Type B pancreatic cell (in vitro differentiated cells): ENCODE data around the gene SCARB2. TPM values are rescaled to one million over a fixed set of nuclear protein-coding genes. Genes with fewer than 3 reads are reported as not detected.

ENCODE experiments used
- DNase-seq: peaks from one replicate; pipeline ENCODE4 v3.0.0; 2021; ENCODE audit warnings: mixed read lengths; ENCODE audit not compliant: unreplicated experiment; ENCODE audit errors: extremely low spot score
- H3K27ac Mint-ChIP-seq: 2 replicates; pipeline ENCODE4 v1.8.0; 2021; ENCODE audit warnings: mild to moderate bottlenecking, mixed read lengths
- H3K27me3 Mint-ChIP-seq: 2 replicates; pipeline ENCODE4 v1.8.0; 2021; ENCODE audit warnings: mixed read lengths
- H3K36me3 Mint-ChIP-seq: 2 replicates; pipeline ENCODE4 v1.8.0; 2021; ENCODE audit warnings: mixed read lengths
- H3K4me1 Mint-ChIP-seq: one replicate; pipeline ENCODE4 v1.8.0; 2021; ENCODE audit warnings: mixed read lengths; ENCODE audit not compliant: unreplicated experiment
- H3K4me3 Mint-ChIP-seq: 2 replicates; pipeline ENCODE4 v1.8.0; 2021; ENCODE audit warnings: mild to moderate bottlenecking, mixed read lengths
- H3K9me3 Mint-ChIP-seq: 2 replicates; pipeline ENCODE4 v1.8.0; 2021; ENCODE audit warnings: mixed read lengths
- total RNA-seq: library from RNA; stranded (reverse); gene quantifications from 2 replicates; pipeline ENCODE4 v1.2.1, GENCODE V29; 2021; ENCODE audit warnings: low replicate concordance
- TF ChIP-seq, protein P1 (sequence below): fragments of 200-600 bp; sonication (generic); conservative IDR thresholded peaks from 2 replicates; pipeline ENCODE4 v1.5.0; 2021; ENCODE audit warnings: antibody characterized with exemption, mild to moderate bottlenecking

The SCARB2 gene
- total RNA-seq, 1 donor from 2014 or later, result 102 TPM

DNA sequence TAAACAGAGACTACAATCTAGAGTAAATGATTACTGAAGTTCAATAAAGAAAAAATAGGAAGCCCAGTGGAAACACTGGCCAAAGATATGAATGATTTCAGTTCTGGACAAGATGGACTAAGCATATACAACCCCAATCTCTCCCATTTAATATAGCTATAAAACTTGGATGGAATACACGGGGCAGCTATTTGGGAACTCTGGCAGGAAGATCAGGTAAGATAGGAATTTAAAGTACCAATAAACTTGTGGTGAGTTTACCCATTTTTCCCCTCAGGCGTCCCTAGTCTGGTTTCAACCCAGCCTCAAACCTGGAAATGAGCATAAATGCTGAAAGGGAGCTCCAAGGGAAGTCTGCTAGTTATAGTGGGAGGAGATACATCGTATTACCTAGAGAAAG, 85.9 kb downstream of the SCARB2 start:
- TF ChIP-seq, protein P1, sequence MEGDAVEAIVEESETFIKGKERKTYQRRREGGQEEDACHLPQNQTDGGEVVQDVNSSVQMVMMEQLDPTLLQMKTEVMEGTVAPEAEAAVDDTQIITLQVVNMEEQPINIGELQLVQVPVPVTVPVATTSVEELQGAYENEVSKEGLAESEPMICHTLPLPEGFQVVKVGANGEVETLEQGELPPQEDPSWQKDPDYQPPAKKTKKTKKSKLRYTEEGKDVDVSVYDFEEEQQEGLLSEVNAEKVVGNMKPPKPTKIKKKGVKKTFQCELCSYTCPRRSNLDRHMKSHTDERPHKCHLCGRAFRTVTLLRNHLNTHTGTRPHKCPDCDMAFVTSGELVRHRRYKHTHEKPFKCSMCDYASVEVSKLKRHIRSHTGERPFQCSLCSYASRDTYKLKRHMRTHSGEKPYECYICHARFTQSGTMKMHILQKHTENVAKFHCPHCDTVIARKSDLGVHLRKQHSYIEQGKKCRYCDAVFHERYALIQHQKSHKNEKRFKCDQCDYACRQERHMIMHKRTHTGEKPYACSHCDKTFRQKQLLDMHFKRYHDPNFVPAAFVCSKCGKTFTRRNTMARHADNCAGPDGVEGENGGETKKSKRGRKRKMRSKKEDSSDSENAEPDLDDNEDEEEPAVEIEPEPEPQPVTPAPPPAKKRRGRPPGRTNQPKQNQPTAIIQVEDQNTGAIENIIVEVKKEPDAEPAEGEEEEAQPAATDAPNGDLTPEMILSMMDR, result no peak
- no peak overlapping the region for H3K4me3 Mint-ChIP-seq
- no peaks in the 10 kb centered on the region for H3K9me3 Mint-ChIP-seq
- H3K27ac Mint-ChIP-seq, result no peak overlapping the region
- peaks cover 40% of the 10 kb centered on the region for H3K36me3 Mint-ChIP-seq
- no peak for DNase-seq
- H3K27me3 Mint-ChIP-seq, result no peaks in the 10 kb centered on the region
- no peaks in the 10 kb centered on the region for H3K4me1 Mint-ChIP-seq

DNA sequence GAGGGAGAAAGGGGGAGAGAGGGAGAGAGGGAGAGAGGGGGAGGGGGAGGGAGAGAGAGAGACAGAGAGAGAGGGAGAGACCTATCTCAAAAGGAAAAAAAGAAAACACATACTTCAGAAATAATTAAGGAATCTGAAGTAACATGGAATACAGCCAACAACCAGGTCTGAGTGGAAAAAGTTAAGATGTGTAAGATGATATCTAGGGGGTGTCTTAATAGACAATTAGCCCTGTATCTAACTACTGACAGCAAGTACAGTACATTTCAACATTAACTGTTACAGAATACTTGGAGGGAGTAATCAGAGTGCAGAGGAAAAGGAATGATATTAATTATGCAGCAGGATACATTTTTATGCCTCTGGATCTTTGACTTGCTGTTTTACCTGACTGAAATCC, 87.8 kb downstream of the SCARB2 start:
- H3K4me3 Mint-ChIP-seq, result no peak overlapping the region
- H3K27me3 Mint-ChIP-seq, result no peaks in the 10 kb centered on the region
- H3K9me3 Mint-ChIP-seq, result no peaks in the 10 kb centered on the region
- DNase-seq, result no peak
- TF ChIP-seq, protein P1, result no peak
- no peaks in the 10 kb centered on the region for H3K4me1 Mint-ChIP-seq
- H3K27ac Mint-ChIP-seq, result no peak overlapping the region
- H3K36me3 Mint-ChIP-seq, result peaks cover 51% of the 10 kb centered on the region

DNA sequence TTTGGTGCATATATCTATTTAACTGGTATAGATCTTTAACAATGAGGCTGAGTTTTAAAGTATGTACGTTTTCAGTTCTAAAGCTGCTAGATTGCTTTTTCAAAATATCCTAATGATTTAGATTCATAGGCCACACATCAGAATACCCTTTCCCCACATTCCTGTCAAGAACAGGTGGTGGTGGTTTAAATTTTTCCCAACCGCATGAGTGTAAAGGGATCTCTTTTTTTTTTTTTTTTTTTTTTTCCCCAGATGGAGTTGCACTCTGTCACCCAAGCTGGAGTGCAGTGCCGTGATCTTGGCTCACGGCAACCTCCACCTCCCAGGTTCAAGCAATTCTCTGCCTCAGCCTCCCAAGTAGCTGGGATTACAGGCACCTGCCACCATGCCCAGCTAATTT, 93.4 kb downstream of the SCARB2 start:
- H3K27me3 Mint-ChIP-seq, result no peaks in the 10 kb centered on the region
- peaks cover 70% of the 10 kb centered on the region for H3K36me3 Mint-ChIP-seq
- H3K27ac Mint-ChIP-seq, result no peak overlapping the region
- no peaks in the 10 kb centered on the region for H3K9me3 Mint-ChIP-seq
- TF ChIP-seq, protein P1, result no peak
- H3K4me1 Mint-ChIP-seq, result no peaks in the 10 kb centered on the region
- DNase-seq, result no peak
- no peak overlapping the region for H3K4me3 Mint-ChIP-seq

DNA sequence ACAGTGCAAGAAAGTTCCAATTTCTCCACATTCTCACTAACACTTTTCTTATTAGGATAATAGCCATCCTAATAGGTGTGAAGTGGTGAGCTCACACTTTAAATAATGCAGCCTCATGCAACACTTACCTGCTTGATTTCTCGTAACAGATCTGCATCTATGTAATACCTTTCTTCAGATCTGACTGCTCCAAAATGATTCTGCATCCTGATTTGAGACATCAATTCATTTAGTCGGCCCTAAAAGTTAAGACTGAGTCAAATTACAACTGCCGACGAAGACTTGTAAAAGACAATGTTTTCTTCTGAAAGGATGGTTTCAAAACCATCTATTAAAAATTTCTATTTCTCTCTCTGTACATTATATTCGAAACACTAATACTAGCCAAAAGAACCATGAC, 96.1 kb downstream of the SCARB2 start:
- Mint-ChIP-seq H3K4me3 (no peak overlapping the region), H3K36me3 (peaks cover 61% of the 10 kb centered on the region), H3K27ac (no peak overlapping the region), H3K4me1 (no peaks in the 10 kb centered on the region), H3K9me3 (no peaks in the 10 kb centered on the region), H3K27me3 (no peaks in the 10 kb centered on the region)
- TF ChIP-seq, protein P1, result no peak
- DNase-seq, result no peak

DNA sequence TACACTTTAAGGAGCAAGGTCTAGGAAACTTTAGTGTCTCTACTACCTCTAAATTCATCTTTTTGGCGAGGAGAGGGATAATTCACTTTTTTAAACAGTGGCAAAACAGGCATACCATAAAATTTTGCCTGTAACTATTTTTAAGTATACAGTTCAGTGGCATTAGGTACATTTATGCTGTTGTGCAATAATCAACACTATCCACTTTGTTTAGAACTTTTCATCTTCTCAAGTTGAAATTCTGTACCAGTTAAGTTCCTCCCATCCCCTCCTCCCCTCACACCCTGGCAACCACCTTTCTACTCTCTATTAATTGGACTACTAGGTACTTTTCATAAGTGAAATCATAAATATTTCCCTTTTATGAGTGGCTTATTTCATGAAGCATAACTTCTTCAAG, 96.8 kb downstream of the SCARB2 start:
- H3K4me1 Mint-ChIP-seq, result no peaks in the 10 kb centered on the region
- TF ChIP-seq, protein P1, result no peak
- no peak for DNase-seq
- H3K4me3 Mint-ChIP-seq, result no peak overlapping the region
- H3K9me3 Mint-ChIP-seq, result no peaks in the 10 kb centered on the region
- no peaks in the 10 kb centered on the region for H3K27me3 Mint-ChIP-seq
- H3K36me3 Mint-ChIP-seq, result peaks cover 55% of the 10 kb centered on the region
- no peak overlapping the region for H3K27ac Mint-ChIP-seq

Other genes with a start within 250 kb of the SCARB2 start
- gene SDAD1, start 222.9 kb downstream of the SCARB2 start, total RNA-seq, result 39.2 and 44.8 TPM in 2 replicates
- not detected in 2 replicates for gene CXCL9, start 206.3 kb downstream of the SCARB2 start, total RNA-seq
- 0.31 and 0.60 TPM in 2 replicates for gene CXCL10, start 190.3 kb downstream of the SCARB2 start, total RNA-seq
- gene CXCL11, start 177.8 kb downstream of the SCARB2 start, total RNA-seq, result not detected in 2 replicates
- not detected in 2 replicates for gene ART3, start 139.1 kb downstream of the SCARB2 start, total RNA-seq
- 38.0 and 55.4 TPM in 2 replicates for gene NUP54, start 65.4 kb downstream of the SCARB2 start, total RNA-seq
- 3.8 and 5.4 TPM in 2 replicates for gene FAM47E, start 37.9 kb upstream of the SCARB2 start, total RNA-seq
- gene STBD1, start 92.9 kb upstream of the SCARB2 start, total RNA-seq, result 4.1 and 6.1 TPM in 2 replicates
- not detected in 2 replicates for gene CCDC158, start 207.3 kb upstream of the SCARB2 start, total RNA-seq
- gene SHROOM3, start 221.4 kb upstream of the SCARB2 start, total RNA-seq, result 32.1 and 38.6 TPM in 2 replicates